Neural progenitor cell (in vitro differentiated cells): ENCODE measurements around the gene KIAA1549. TPM values are rescaled to one million over a fixed set of nuclear protein-coding genes. Genes with fewer than 3 reads are reported as not detected.
A peak's percentile ranks its signal among the peaks of the same experiment; 100 is the strongest.

Experiments used
- DNase-seq: peaks from one replicate; pipeline ENCODE4 v3.0.0-alpha.2; 2016; ENCODE audit warnings: low spot score
- H2AFZ ChIP-seq: fragments of 200-600 bp; sonication (generic); replicated peaks from 2 replicates; pipeline ENCODE4 v1.6.1; 2016; ENCODE audit warnings: antibody characterized with exemption
- H3F3A ChIP-seq: fragments of 200-600 bp; sonication (generic); 2 replicates; pipeline ENCODE4 v1.6.1; 2016; ENCODE audit warnings: antibody characterized with exemption, low read depth
- H3K27ac ChIP-seq: fragments of 200-600 bp; sonication (generic); 2 replicates; pipeline ENCODE4 v1.5.1; 2016; ENCODE audit warnings: mild to moderate bottlenecking
- H3K27me3 ChIP-seq: fragments of 200-600 bp; sonication (generic); 2 replicates; pipeline ENCODE4 v1.6.1; 2016; ENCODE audit warnings: mild to moderate bottlenecking, moderate library complexity
- H3K36me3 ChIP-seq: fragments of 200-600 bp; sonication (generic); 2 replicates; pipeline ENCODE4 v1.5.1; 2016
- H3K4me1 ChIP-seq: fragments of 200-600 bp; sonication (generic); 2 replicates; pipeline ENCODE4 v1.6.1; 2016; ENCODE audit warnings: mixed run types
- H3K4me2 ChIP-seq: fragments of 200-600 bp; sonication (generic); 2 replicates; pipeline ENCODE4 v1.6.1; 2016
- H3K4me3 ChIP-seq: fragments of 200-600 bp; sonication (generic); 2 replicates; pipeline ENCODE4 v1.5.1; 2016
- H3K79me2 ChIP-seq: fragments of 200-600 bp; sonication (generic); 2 replicates; pipeline ENCODE4 v1.6.1; 2016; ENCODE audit warnings: low read depth
- H3K9ac ChIP-seq: fragments of 200-600 bp; sonication (generic); 2 replicates; pipeline ENCODE4 v1.6.1; 2016
- H3K9me3 ChIP-seq: fragments of 200-600 bp; sonication (generic); 2 replicates; pipeline ENCODE4 v1.5.1; 2016; ENCODE audit warnings: low read depth
- H4K20me1 ChIP-seq: fragments of 200-600 bp; sonication (generic); 2 replicates; pipeline ENCODE4 v1.6.1; 2016; ENCODE audit warnings: low read depth
- H3K27ac Mint-ChIP-seq: 3 replicates; pipeline ENCODE4 v1.8.0; 2021; ENCODE audit warnings: mixed read lengths
- H3K27me3 Mint-ChIP-seq: 2 replicates; pipeline ENCODE4 v1.8.0; 2022; ENCODE audit warnings: low read depth, mild to moderate bottlenecking, inconsistent platforms, moderate library complexity, mixed read lengths; ENCODE audit not compliant: insufficient read depth
- H3K36me3 Mint-ChIP-seq: 3 replicates; pipeline ENCODE4 v1.8.0; 2021; ENCODE audit warnings: mixed read lengths
- H3K4me1 Mint-ChIP-seq: 3 replicates; pipeline ENCODE4 v1.8.0; 2021; ENCODE audit warnings: mixed read lengths
- H3K4me3 Mint-ChIP-seq: 3 replicates; pipeline ENCODE4 v1.8.0; 2021; ENCODE audit warnings: mild to moderate bottlenecking, moderate library complexity, mixed read lengths
- H3K9me3 Mint-ChIP-seq: 3 replicates; pipeline ENCODE4 v1.8.0; 2020; ENCODE audit warnings: mixed read lengths
- EZH2 ChIP-seq: fragments of 200-600 bp; sonication (generic); IDR thresholded peaks from 2 replicates; pipeline ENCODE4 v1.6.1; 2017; ENCODE audit warnings: antibody characterized with exemption, mild to moderate bottlenecking, moderate library complexity
- EZH2phosphoT487 ChIP-seq: fragments of 200-600 bp; sonication (generic); IDR thresholded peaks from 2 replicates; pipeline ENCODE4 v1.6.1; 2017; ENCODE audit warnings: antibody characterized with exemption
- total RNA-seq: library from RNA; depleted of rRNA; stranded (reverse); fragments of >200 nt; gene quantifications from 2 replicates; pipeline ENCODE4 v1.2.3, GENCODE V29; 2015; ENCODE audit warnings: low replicate concordance
- TF ChIP-seq, protein P1 (sequence below): fragments of 200-600 bp; sonication (generic); IDR thresholded peaks from 2 replicates; pipeline ENCODE4 v1.5.1; 2017; ENCODE audit warnings: antibody characterized with exemption, mild to moderate bottlenecking

The KIAA1549 gene
- total RNA-seq, 1 donor from 2014 or later = 4.8 TPM

DNA sequence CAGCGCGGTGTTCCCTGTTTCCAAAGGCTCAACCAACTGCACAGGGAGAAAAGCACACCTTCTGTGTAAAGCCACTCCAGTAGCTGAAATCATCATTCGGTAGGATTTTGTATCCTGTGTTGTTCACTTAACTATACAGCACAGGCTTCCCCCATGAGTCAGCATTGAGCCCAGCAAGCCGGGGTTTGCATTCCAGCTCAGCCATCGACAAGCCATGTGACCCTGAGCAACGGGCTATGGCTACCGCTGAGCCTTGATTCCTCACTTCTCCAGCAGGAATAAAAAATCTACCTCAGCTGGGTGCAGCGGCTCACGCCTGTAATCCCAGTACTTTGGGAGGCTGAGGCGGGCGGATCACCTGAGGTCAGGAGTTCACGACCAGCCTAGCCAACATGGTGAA is 139.1 kb downstream of the KIAA1549 start:
- Mint-ChIP-seq H3K4me3 (no peak overlapping the region), H3K27ac (no peak overlapping the region), H3K27me3 (no peaks in the 10 kb centered on the region), H3K36me3 (peaks cover 38% of the 10 kb centered on the region), H3K9me3 (no peaks in the 10 kb centered on the region), H3K4me1 (no peaks in the 10 kb centered on the region)
- Histone ChIP-seq H3K9ac (no peak overlapping the region), H3K4me3 (no peak overlapping the region), H2AFZ (no peak overlapping the region), H3F3A (no peaks in the 10 kb centered on the region), H3K36me3 (peaks cover 10% of the 10 kb centered on the region), H3K4me2 (no peak overlapping the region), H4K20me1 (no peaks in the 10 kb centered on the region), H3K4me1 (no peaks in the 10 kb centered on the region), H3K79me2 (no peaks in the 10 kb centered on the region), H3K27ac (no peak overlapping the region), H3K9me3 (no peaks in the 10 kb centered on the region), H3K27me3 (no peaks in the 10 kb centered on the region)
- peak; percentile 31 for DNase-seq
- no peak for TF ChIP-seq EZH2phosphoT487
- TF ChIP-seq EZH2 = no peak
- TF ChIP-seq, protein P1, sequence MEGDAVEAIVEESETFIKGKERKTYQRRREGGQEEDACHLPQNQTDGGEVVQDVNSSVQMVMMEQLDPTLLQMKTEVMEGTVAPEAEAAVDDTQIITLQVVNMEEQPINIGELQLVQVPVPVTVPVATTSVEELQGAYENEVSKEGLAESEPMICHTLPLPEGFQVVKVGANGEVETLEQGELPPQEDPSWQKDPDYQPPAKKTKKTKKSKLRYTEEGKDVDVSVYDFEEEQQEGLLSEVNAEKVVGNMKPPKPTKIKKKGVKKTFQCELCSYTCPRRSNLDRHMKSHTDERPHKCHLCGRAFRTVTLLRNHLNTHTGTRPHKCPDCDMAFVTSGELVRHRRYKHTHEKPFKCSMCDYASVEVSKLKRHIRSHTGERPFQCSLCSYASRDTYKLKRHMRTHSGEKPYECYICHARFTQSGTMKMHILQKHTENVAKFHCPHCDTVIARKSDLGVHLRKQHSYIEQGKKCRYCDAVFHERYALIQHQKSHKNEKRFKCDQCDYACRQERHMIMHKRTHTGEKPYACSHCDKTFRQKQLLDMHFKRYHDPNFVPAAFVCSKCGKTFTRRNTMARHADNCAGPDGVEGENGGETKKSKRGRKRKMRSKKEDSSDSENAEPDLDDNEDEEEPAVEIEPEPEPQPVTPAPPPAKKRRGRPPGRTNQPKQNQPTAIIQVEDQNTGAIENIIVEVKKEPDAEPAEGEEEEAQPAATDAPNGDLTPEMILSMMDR = no peak

DNA sequence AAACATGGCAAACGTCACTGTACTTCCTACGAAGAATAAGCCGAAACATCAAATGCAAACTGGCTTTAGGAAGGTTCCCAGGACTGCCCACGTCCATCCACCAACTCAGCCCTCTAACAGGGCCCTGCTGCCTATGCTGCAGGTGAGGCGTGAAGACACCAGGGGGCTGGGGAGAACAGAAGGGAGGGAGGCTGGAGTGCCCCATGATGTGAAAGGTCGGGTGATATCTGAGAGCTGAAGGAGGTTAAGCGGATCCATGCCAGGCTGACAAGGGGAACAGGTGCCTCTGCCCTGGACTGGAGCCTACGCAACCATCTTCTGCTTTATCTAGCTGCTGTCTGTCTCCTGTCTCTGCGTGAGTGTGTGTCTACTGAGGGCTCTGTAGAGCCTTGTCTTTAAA is 143.0 kb downstream of the KIAA1549 start:
- H3K36me3 ChIP-seq = peaks cover 2% of the 10 kb centered on the region
- Mint-ChIP-seq H3K27ac (no peak overlapping the region), H3K27me3 (no peaks in the 10 kb centered on the region), H3K4me1 (no peaks in the 10 kb centered on the region), H3K36me3 (peaks cover 40% of the 10 kb centered on the region), H3K4me3 (no peak overlapping the region), H3K9me3 (no peaks in the 10 kb centered on the region)
- no peak overlapping the region for H3K27ac ChIP-seq
- H3K79me2 ChIP-seq = no peaks in the 10 kb centered on the region
- no peaks in the 10 kb centered on the region for H3K27me3 ChIP-seq
- H3F3A ChIP-seq = no peaks in the 10 kb centered on the region
- no peak for DNase-seq
- no peak overlapping the region for H3K4me3 ChIP-seq
- no peaks in the 10 kb centered on the region for H4K20me1 ChIP-seq
- TF ChIP-seq EZH2phosphoT487 = no peak
- no peak for TF ChIP-seq EZH2
- TF ChIP-seq, protein P1 = no peak
- no peak overlapping the region for H2AFZ ChIP-seq
- no peaks in the 10 kb centered on the region for H3K4me1 ChIP-seq
- H3K9me3 ChIP-seq = no peaks in the 10 kb centered on the region
- H3K4me2 ChIP-seq = no peak overlapping the region
- H3K9ac ChIP-seq = no peak overlapping the region

DNA sequence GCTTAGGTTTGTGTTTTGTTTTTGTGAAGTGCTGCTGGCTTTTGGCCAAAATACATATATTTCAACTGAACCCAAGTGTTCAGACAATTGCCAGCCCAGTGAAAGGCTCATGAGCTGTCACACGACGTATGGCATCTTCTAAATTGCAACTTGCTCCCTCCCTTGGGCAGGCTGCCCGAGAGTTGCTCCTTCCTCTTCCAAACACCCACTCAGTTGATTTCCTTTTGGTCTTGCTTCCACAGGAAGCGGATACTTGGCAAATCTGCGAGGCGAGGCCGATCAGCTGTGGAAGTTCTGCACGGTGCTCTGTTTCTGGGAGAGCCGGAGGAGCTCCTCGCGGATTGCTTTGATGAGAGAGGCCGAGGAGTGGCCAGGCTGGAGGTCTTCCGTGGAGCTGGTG is 143.6 kb downstream of the KIAA1549 start:
- H3K4me1 ChIP-seq = no peaks in the 10 kb centered on the region
- H3K4me2 ChIP-seq = no peak overlapping the region
- Mint-ChIP-seq H3K27ac (no peak overlapping the region), H3K4me1 (no peaks in the 10 kb centered on the region), H3K4me3 (no peak overlapping the region), H3K27me3 (no peaks in the 10 kb centered on the region), H3K9me3 (no peaks in the 10 kb centered on the region), H3K36me3 (peaks cover 43% of the 10 kb centered on the region)
- no peak overlapping the region for H3K4me3 ChIP-seq
- no peaks in the 10 kb centered on the region for H3K27me3 ChIP-seq
- no peak overlapping the region for H2AFZ ChIP-seq
- no peak overlapping the region for H3K27ac ChIP-seq
- H3K79me2 ChIP-seq = no peaks in the 10 kb centered on the region
- no peak overlapping the region for H3K9ac ChIP-seq
- TF ChIP-seq, protein P1 = no peak
- TF ChIP-seq EZH2 (no peak), EZH2phosphoT487 (no peak)
- no peaks in the 10 kb centered on the region for H3K9me3 ChIP-seq
- no peaks in the 10 kb centered on the region for H3K36me3 ChIP-seq
- no peak for DNase-seq
- no peaks in the 10 kb centered on the region for H4K20me1 ChIP-seq
- H3F3A ChIP-seq = no peaks in the 10 kb centered on the region
